CD14-positive monocyte (primary cell): Measurements from ENCODE around the gene TUBG1. TPM values are rescaled to one million over a fixed set of nuclear protein-coding genes. Genes with fewer than 3 reads are reported as not detected.

Experiments used
- DNase-seq, 3 donors: peaks; one replicate each; pipeline ENCODE4 v3.0.0-alpha.2; 2011 to 2022
- H2AFZ ChIP-seq: 2 replicates; pipeline ENCODE4 v1.6.0; 2012; ENCODE audit warnings: mild to moderate bottlenecking, low read depth, low read length, inconsistent platforms; ENCODE audit not compliant: insufficient read depth, poor library complexity, severe bottlenecking
- H3K27ac ChIP-seq, 2 donors: 1 replicate in 1 of 2; 2 replicates in 1 of 2; pipeline ENCODE4 v1.5.1; 2012 to 2013; ENCODE audit warnings: low read length in 2 of 2, control low read depth in 1 of 2, inconsistent platforms in 1 of 2, low read depth in 1 of 2, mild to moderate bottlenecking in 1 of 2
- H3K27me3 ChIP-seq, 2 donors: one replicate each; pipeline versions ENCODE4 v1.6.0 to v1.6.1; 2011 to 2013; ENCODE audit warnings: low read length in 2 of 2; ENCODE audit not compliant: control insufficient read depth in 2 of 2, insufficient read depth in 2 of 2
- H3K36me3 ChIP-seq, 2 donors: replicated peaks in 1 of 2; 1 replicate in 1 of 2; 2 replicates in 1 of 2; pipeline versions ENCODE4 v1.5.1 to v1.6.1; 2012 to 2013; ENCODE audit warnings: low read length in 2 of 2, control low read depth in 1 of 2, inconsistent platforms in 1 of 2, mild to moderate bottlenecking in 1 of 2; ENCODE audit not compliant: insufficient read depth in 2 of 2, control insufficient read depth in 1 of 2
- H3K4me1 ChIP-seq, 2 donors: 1 replicate in 1 of 2; 2 replicates in 1 of 2; pipeline versions ENCODE4 v1.5.1 to v1.6.1; 2012 to 2013; ENCODE audit warnings: low read length in 2 of 2, control low read depth in 1 of 2, inconsistent platforms in 1 of 2, mild to moderate bottlenecking in 1 of 2, moderate library complexity in 1 of 2; ENCODE audit not compliant: insufficient read depth in 2 of 2, control insufficient read depth in 1 of 2
- H3K4me2 ChIP-seq: replicated peaks from 2 replicates; pipeline ENCODE3; 2012; ENCODE audit warnings: low read length, moderate library complexity, mild to moderate bottlenecking; ENCODE audit not compliant: poor library complexity, severe bottlenecking; ENCODE audit errors: extremely low read depth
- H3K4me3 ChIP-seq, 3 experiments: fragments of 200-600 bp in 1 of 3; sonication (generic) in 1 of 3; replicated peaks in 1 of 3; 1 replicate in 2 of 3; 2 replicates in 1 of 3; pipeline ENCODE4 v1.5.1; 2011 to 2013; ENCODE audit warnings: low read length in 3 of 3, mild to moderate bottlenecking in 3 of 3, control low read depth in 2 of 3, low read depth in 2 of 3, inconsistent platforms in 1 of 3, moderate library complexity in 1 of 3
- H3K79me2 ChIP-seq: 2 replicates; pipeline ENCODE4 v1.6.0; 2012; ENCODE audit warnings: mild to moderate bottlenecking, control low read depth, inconsistent platforms, low read length, moderate library complexity; ENCODE audit not compliant: insufficient read depth
- H3K9ac ChIP-seq: 2 replicates; pipeline ENCODE4 v1.6.0; 2017; ENCODE audit warnings: low read length, mild to moderate bottlenecking; ENCODE audit not compliant: insufficient read depth, poor library complexity, severe bottlenecking
- H3K9me3 ChIP-seq, 2 donors: replicated peaks in 1 of 2; 1 replicate in 1 of 2; 2 replicates in 1 of 2; pipeline versions ENCODE4 v1.5.1 to v1.6.1; 2012 to 2013; ENCODE audit warnings: low read length in 2 of 2, control low read depth in 1 of 2; ENCODE audit not compliant: control insufficient read depth in 1 of 2, insufficient read depth in 1 of 2
- H4K20me1 ChIP-seq: 2 replicates; pipeline ENCODE4 v1.6.0; 2012; ENCODE audit warnings: mild to moderate bottlenecking, low read length, control low read depth, moderate library complexity; ENCODE audit not compliant: insufficient read depth
- H3K27ac Mint-ChIP-seq, 7 donors: one replicate each; pipeline ENCODE4 v1.8.0; 2020; ENCODE audit warnings: mild to moderate bottlenecking in 7 of 7, mixed read lengths in 7 of 7, moderate library complexity in 6 of 7, inconsistent platforms in 2 of 7
- H3K27me3 Mint-ChIP-seq, 3 donors: one replicate each; pipeline ENCODE4 v1.8.0; 2021 to 2022; ENCODE audit warnings: low read depth in 3 of 3, mild to moderate bottlenecking in 3 of 3, mixed read lengths in 3 of 3, moderate library complexity in 3 of 3, inconsistent platforms in 1 of 3
- H3K36me3 Mint-ChIP-seq, 2 donors: one replicate each; pipeline ENCODE4 v1.8.0; 2020; ENCODE audit warnings: mixed read lengths in 2 of 2, inconsistent platforms in 1 of 2, mild to moderate bottlenecking in 1 of 2
- H3K4me1 Mint-ChIP-seq: one replicate; pipeline ENCODE4 v1.8.0; 2020; ENCODE audit warnings: mild to moderate bottlenecking, mixed read lengths
- H3K4me3 Mint-ChIP-seq, 2 donors: one replicate each; pipeline ENCODE4 v1.8.0; 2020; ENCODE audit warnings: mild to moderate bottlenecking in 2 of 2, mixed read lengths in 2 of 2, moderate library complexity in 1 of 2
- H3K9me3 Mint-ChIP-seq, 7 donors: one replicate each; pipeline ENCODE4 v1.8.0; 2020 to 2022; ENCODE audit warnings: mixed read lengths in 7 of 7, mild to moderate bottlenecking in 6 of 7, moderate library complexity in 6 of 7, inconsistent platforms in 2 of 7
- WGBS: methylation state at CpG from one replicate; pipeline ENCODE4 v1.1.5; 2013; ENCODE audit warnings: missing lambda C conversion rate; ENCODE audit not compliant: insufficient coverage; 5-methylcytosine and 5-hydroxymethylcytosine counted together
- intact Hi-C, 2 donors: fragments of 100-400 bp; cut with micrococcal nuclease; formaldehyde crosslinking; loops; one replicate each; pipeline versions ENCODE4 v1.15.0 to v1.15.1; 2023
- polyA plus RNA-seq, 3 donors: library from polyadenylated mRNA; depleted of rRNA in 1 of 3; unstranded in 2 of 3; stranded (reverse) in 1 of 3; fragments of 300-500 nt in 2 of 3; fragments of >200 nt in 1 of 3; fragmentation: Illumina TruSeq in 2 of 3; gene quantifications; 1 replicate in 2 of 3; 2 replicates in 1 of 3; pipeline ENCODE4 v1.2.3, GENCODE V29; 2012 to 2021
- TF ChIP-seq, protein P1 (sequence below): fragments of 200-600 bp; IDR thresholded peaks from one replicate; pipeline ENCODE4 v1.8.0; 2022; ENCODE audit warnings: antibody characterized with exemption, mild to moderate bottlenecking

TUBG1 gene
- polyA plus RNA-seq, 3 donors = 7.5 to 17.4 (median 10.2) TPM

DNA sequence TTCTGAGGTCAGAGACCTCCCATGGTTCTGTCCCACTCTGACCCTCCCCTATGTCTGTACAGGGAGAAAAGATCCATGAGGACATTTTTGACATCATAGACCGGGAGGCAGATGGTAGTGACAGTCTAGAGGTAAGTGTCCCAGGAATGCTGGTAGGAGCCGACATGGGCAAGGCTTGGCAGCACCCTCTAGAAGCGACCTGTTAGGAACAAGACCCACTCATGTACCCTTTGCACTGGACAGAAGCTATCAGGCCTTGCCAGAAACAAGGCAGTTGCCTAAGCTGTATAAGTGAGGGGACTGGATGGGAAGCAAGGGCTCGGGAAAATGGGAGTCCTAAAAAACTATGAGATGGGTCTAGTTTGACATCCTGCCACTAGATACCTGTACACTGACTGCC, 2.5 kb downstream of the TUBG1 start:
- Mint-ChIP-seq H3K27ac (peak overlapping the region in 1 of 7 donors; percentile 18), H3K27me3 (peaks cover 0 to 3% (median 0%) of the 10 kb centered on the region in 3 donors), H3K4me1 (peaks cover 22% of the 10 kb centered on the region), H3K9me3 (peaks cover 0 to 2% (median 0%) of the 10 kb centered on the region in 7 donors), H3K36me3 (peaks cover 36 to 42% of the 10 kb centered on the region in 2 donors), H3K4me3 (no peak overlapping the region)
- Histone ChIP-seq H3K4me2 (no peak overlapping the region), H3K4me3 (no peak overlapping the region), H3K4me1 (peaks cover 17 to 27% of the 10 kb centered on the region in 2 donors), H3K27me3 (no peaks in the 10 kb centered on the region), H2AFZ (no peak overlapping the region), H3K27ac (no peak overlapping the region), H3K79me2 (peaks cover 26% of the 10 kb centered on the region), H3K36me3 (peaks cover 30 to 47% of the 10 kb centered on the region in 2 donors), H3K9me3 (no peaks in the 10 kb centered on the region), H4K20me1 (peaks cover 21% of the 10 kb centered on the region), H3K9ac (no peak overlapping the region)
- WGBS = 100% methylated on average over 2 of the region's 4 CpGs
- TF ChIP-seq, protein P1, sequence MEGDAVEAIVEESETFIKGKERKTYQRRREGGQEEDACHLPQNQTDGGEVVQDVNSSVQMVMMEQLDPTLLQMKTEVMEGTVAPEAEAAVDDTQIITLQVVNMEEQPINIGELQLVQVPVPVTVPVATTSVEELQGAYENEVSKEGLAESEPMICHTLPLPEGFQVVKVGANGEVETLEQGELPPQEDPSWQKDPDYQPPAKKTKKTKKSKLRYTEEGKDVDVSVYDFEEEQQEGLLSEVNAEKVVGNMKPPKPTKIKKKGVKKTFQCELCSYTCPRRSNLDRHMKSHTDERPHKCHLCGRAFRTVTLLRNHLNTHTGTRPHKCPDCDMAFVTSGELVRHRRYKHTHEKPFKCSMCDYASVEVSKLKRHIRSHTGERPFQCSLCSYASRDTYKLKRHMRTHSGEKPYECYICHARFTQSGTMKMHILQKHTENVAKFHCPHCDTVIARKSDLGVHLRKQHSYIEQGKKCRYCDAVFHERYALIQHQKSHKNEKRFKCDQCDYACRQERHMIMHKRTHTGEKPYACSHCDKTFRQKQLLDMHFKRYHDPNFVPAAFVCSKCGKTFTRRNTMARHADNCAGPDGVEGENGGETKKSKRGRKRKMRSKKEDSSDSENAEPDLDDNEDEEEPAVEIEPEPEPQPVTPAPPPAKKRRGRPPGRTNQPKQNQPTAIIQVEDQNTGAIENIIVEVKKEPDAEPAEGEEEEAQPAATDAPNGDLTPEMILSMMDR = no peak
- DNase-seq = no peak
- intact Hi-C loops = no loop called here

DNA sequence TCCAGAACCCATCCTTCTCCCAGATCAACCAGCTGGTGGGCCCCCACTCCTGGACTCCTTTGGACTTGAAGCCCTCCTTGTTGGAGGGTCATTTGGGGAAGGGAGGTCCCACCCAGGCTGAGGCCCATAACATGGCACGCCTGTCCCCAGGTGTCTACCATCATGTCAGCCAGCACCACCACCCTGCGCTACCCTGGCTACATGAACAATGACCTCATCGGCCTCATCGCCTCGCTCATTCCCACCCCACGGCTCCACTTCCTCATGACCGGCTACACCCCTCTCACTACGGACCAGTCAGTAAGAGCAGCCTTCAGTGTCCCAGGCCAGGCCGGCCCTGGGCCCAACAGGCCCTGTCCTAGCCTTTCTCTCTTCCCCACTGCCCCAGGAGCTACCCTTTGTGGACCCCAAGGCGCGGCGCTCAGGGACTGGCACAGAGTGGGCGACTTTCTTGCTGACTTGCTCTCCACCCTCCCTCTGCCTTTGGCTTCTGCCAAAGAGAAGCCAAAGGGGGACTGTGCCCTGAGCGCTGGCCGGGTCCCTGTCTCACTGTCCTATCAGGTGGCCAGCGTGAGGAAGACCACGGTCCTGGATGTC, 4.3 kb downstream of the TUBG1 start:
- peaks cover 8% of the 10 kb centered on the region for H3K79me2 ChIP-seq
- H3K4me1 ChIP-seq = peaks cover 4 to 9% of the 10 kb centered on the region in 2 donors
- peaks cover 3% of the 10 kb centered on the region for H4K20me1 ChIP-seq
- no peak overlapping the region for H2AFZ ChIP-seq
- Mint-ChIP-seq H3K9me3 (no peaks in the 10 kb centered on the region), H3K36me3 (peaks cover 36 to 42% of the 10 kb centered on the region in 2 donors), H3K27ac (peak overlapping the region in 3 of 7 donors; percentile 7 to 68 (median 12)), H3K27me3 (peaks cover 0 to 3% (median 0%) of the 10 kb centered on the region in 3 donors), H3K4me3 (no peak overlapping the region), H3K4me1 (peaks cover 7% of the 10 kb centered on the region)
- no peak for DNase-seq
- 96% methylated on average over 13 of the region's 17 CpGs for WGBS
- H3K4me3 ChIP-seq = no peak overlapping the region
- no peak overlapping the region for H3K4me2 ChIP-seq
- intact Hi-C loops = no loop called here
- peaks cover 30 to 47% of the 10 kb centered on the region in 2 donors for H3K36me3 ChIP-seq
- no peak overlapping the region for H3K9ac ChIP-seq
- H3K27me3 ChIP-seq = no peaks in the 10 kb centered on the region
- H3K27ac ChIP-seq = no peak overlapping the region
- TF ChIP-seq, protein P1 = no peak
- H3K9me3 ChIP-seq = no peaks in the 10 kb centered on the region
